K562 (cell line): ENCODE measurements around the gene PARD3. TPM values are rescaled to one million over a fixed set of nuclear protein-coding genes. Genes with fewer than 3 reads are reported as not detected.

Experiments used
- ATAC-seq: fragments of 200-7000 bp; cut with Tn5 transposase; 3 replicates; pipeline ENCODE4 v1.9.1; 2020; ENCODE audit warnings: moderate library complexity
- BruUV-seq: library from RNA; stranded (reverse); fragments of 400-500 nt; replicated peaks from 2 replicates; lab custom pipeline; 2021; lab: Mats Ljungman, UMichigan
- CTCF ChIA-PET: fragments of 300-600 bp; formaldehyde crosslinking; extraction: SDS; loops from one replicate; lab custom pipeline; 2021; ENCODE audit warnings: low intra/inter-chr PET ratio; lab: Yijun Ruan, JAX
- POLR2A ChIA-PET: fragments of 300-600, 350-650 bp; sonication (Branson Sonifier 250); formaldehyde crosslinking; extraction: SDS; loops from one replicate; lab custom pipeline; 2021; ENCODE audit warnings: antibody characterized with exemption, inconsistent platforms; lab: Yijun Ruan, JAX
- DNase-seq, 4 experiments: peaks; one replicate each; pipeline versions ENCODE4 v3.0.0 to v3.0.0-alpha.2; 2011 to 2018; ENCODE audit warnings: low spot score in 3 of 4, mixed read lengths in 3 of 4; ENCODE audit errors: extremely low read depth in 1 of 4
- FAIRE-seq: peaks from 2 replicates; lab custom pipeline; 2011; peaks lifted over from hg19 to GRCh38; lab: Jason Lieb, UNC
- H2AFZ ChIP-seq: 2 replicates; pipeline ENCODE4 v1.6.0; 2011; ENCODE audit warnings: low read depth, low read length, control low read depth, inconsistent platforms
- H3K27ac ChIP-seq: fragments of 200-600 bp; 3 replicates; pipeline ENCODE4 v1.8.0; 2011; ENCODE audit warnings: low read depth, mild to moderate bottlenecking, control low read depth, inconsistent platforms, low read length, moderate library complexity, mixed read lengths; ENCODE audit errors: extremely low read depth
- H3K27me3 ChIP-seq, 2 experiments: fragments of 300-600 bp in 1 of 2; 2 replicates in 1 of 2; 3 replicates in 1 of 2; pipeline versions ENCODE4 v1.6.0 to v1.8.0; 2011; ENCODE audit warnings: inconsistent platforms in 2 of 2, low read length in 2 of 2, mild to moderate bottlenecking in 1 of 2, mixed read lengths in 1 of 2, moderate library complexity in 1 of 2; ENCODE audit not compliant: control insufficient read depth in 2 of 2, insufficient read depth in 2 of 2
- H3K36me3 ChIP-seq: fragments of 300-600 bp; 3 replicates; pipeline ENCODE4 v1.8.0; 2011; ENCODE audit warnings: mild to moderate bottlenecking, low read length, inconsistent platforms; ENCODE audit not compliant: control insufficient read depth, insufficient read depth
- H3K4me1 ChIP-seq, 2 experiments: fragments of 200-600 bp in 1 of 2; replicated peaks in 1 of 2; 2 replicates in 1 of 2; 3 replicates in 1 of 2; pipeline versions ENCODE4 v1.5.1 to v1.8.0; 2011; ENCODE audit warnings: inconsistent platforms in 2 of 2, low read length in 2 of 2, mild to moderate bottlenecking in 1 of 2, mixed read lengths in 1 of 2, moderate library complexity in 1 of 2; ENCODE audit not compliant: control insufficient read depth in 2 of 2, insufficient read depth in 2 of 2
- H3K4me2 ChIP-seq: 2 replicates; pipeline ENCODE4 v1.6.1; 2011; ENCODE audit warnings: low read length, control low read depth, inconsistent platforms, mixed read lengths; ENCODE audit not compliant: insufficient read depth
- H3K4me3 ChIP-seq: fragments of 200-600 bp; sonication (generic), shearing (Covaris generic); 2 replicates; pipeline ENCODE4 v1.5.1; 2016; ENCODE audit warnings: control low read depth, inconsistent platforms
- H3K79me2 ChIP-seq: fragments of 200-600 bp; 3 replicates; pipeline ENCODE4 v1.8.0; 2011; ENCODE audit warnings: low read length, inconsistent platforms; ENCODE audit not compliant: control insufficient read depth, insufficient read depth
- H3K9ac ChIP-seq, 2 experiments: 2 replicates each; pipeline versions ENCODE4 v1.6.0 to v1.6.1; 2011; ENCODE audit warnings: low read depth in 2 of 2, low read length in 2 of 2, control low read depth in 1 of 2, inconsistent platforms in 1 of 2, mild to moderate bottlenecking in 1 of 2, mixed read lengths in 1 of 2; ENCODE audit not compliant: insufficient read depth in 1 of 2
- H3K9me1 ChIP-seq: one replicate; pipeline ENCODE4 v1.6.0; 2011; ENCODE audit warnings: inconsistent platforms, mild to moderate bottlenecking, low read length, moderate library complexity; ENCODE audit not compliant: control insufficient read depth, insufficient read depth
- H3K9me3 ChIP-seq: replicated peaks from 2 replicates; pipeline ENCODE4 v1.5.1; 2011; ENCODE audit warnings: low read depth, low read length, inconsistent platforms; ENCODE audit not compliant: control insufficient read depth, insufficient read depth
- H4K20me1 ChIP-seq: replicated peaks from 2 replicates; pipeline ENCODE4 v1.6.1; 2011; ENCODE audit warnings: low read length, inconsistent platforms, mixed read lengths; ENCODE audit not compliant: control insufficient read depth, insufficient read depth
- BRD4 ChIP-seq: fragments of 200-600 bp; sonication (generic); IDR thresholded peaks from 2 replicates; pipeline ENCODE4 v1.6.1; 2017; ENCODE audit warnings: inconsistent platforms
- CBFA2T3 ChIP-seq: fragments of 450-650 bp; IDR thresholded peaks from 2 replicates; pipeline ENCODE4 v1.6.1; 2017
- EZH2 ChIP-seq: IDR thresholded peaks from 2 replicates; pipeline ENCODE4 v1.6.1; 2012; ENCODE audit warnings: low read depth, mild to moderate bottlenecking, inconsistent platforms, low read length, borderline replicate concordance
- HLTF ChIP-seq: fragments of 450-650 bp; IDR thresholded peaks from 2 replicates; pipeline ENCODE4 v1.6.1; 2016
- JUNB ChIP-seq: fragments of 450-650 bp; formaldehyde crosslinking; conservative IDR thresholded peaks from 2 replicates; pipeline ENCODE4 v1.4.0; 2020; ENCODE audit warnings: mild to moderate bottlenecking
- MCM5 ChIP-seq: fragments of 450-650 bp; IDR thresholded peaks from 2 replicates; pipeline ENCODE4 v1.6.1; 2016; ENCODE audit warnings: low read depth
- NCOA4 ChIP-seq: fragments of 450-650 bp; IDR thresholded peaks from 2 replicates; pipeline ENCODE4 v1.6.1; 2018; ENCODE audit warnings: mild to moderate bottlenecking; ENCODE audit not compliant: partially characterized antibody
- PHF21A ChIP-seq: fragments of 450-650 bp; IDR thresholded peaks from 2 replicates; pipeline ENCODE4 v1.6.1; 2017; ENCODE audit warnings: low read depth, borderline replicate concordance
- PHF8 ChIP-seq: fragments of 200-600 bp; sonication (generic); IDR thresholded peaks from 2 replicates; pipeline ENCODE4 v1.6.1; 2012; ENCODE audit warnings: mixed run types, mild to moderate bottlenecking, inconsistent platforms, low read length, moderate library complexity, borderline replicate concordance
- POLR2AphosphoS2 ChIP-seq: IDR thresholded peaks from 2 replicates; pipeline ENCODE4 v1.6.1; 2012; ENCODE audit warnings: low read length, improper control_type of control experiment
- PYGO2 ChIP-seq: fragments of 450-650 bp; IDR thresholded peaks from 2 replicates; pipeline ENCODE4 v1.6.1; 2016; ENCODE audit warnings: mild to moderate bottlenecking, missing genetic modification characterization, moderate library complexity, missing compliant biosample characterization
- SRSF9 ChIP-seq: fragments of 200-400 bp; formaldehyde crosslinking; IDR thresholded peaks from 2 replicates; pipeline ENCODE4 v1.6.1; 2017; ENCODE audit warnings: low read depth, low read length, borderline replicate concordance
- VEZF1 ChIP-seq: fragments of 200-800 bp; sonication (Bioruptor generic); IDR thresholded peaks from 2 replicates; pipeline ENCODE4 v1.6.1; 2017; ENCODE audit warnings: missing genetic modification characterization, missing compliant biosample characterization
- ZBTB1 ChIP-seq: sonication (generic); formaldehyde crosslinking; IDR thresholded peaks from 2 replicates; pipeline ENCODE4 v1.8.1; 2023; ENCODE audit warnings: missing genetic modification reagents, low read depth, mild to moderate bottlenecking, borderline replicate concordance
- ZNF77 ChIP-seq: fragments of 250-450 bp; sonication (Bioruptor Pico); IDR thresholded peaks from 2 replicates; pipeline ENCODE4 v1.5.0; 2020
- WGBS: fragments of 100-300 bp; shearing (Covaris generic); methylation state at CpG from one replicate; pipeline ENCODE4 v1.1.6; 2016; ENCODE audit warnings: low coverage, mixed read lengths; ENCODE audit not compliant: insufficient coverage; ENCODE audit errors: missing lambda C conversion rate; 5-methylcytosine and 5-hydroxymethylcytosine counted together
- in situ Hi-C: fragments of 300-500 bp; cut with MboI; formaldehyde crosslinking; loops from 4 replicates; pipeline ENCODE4 v1.15.0; 2018; ENCODE audit warnings: inconsistent platforms, mixed read lengths
- intact Hi-C: fragments of 100-400 bp; cut with micrococcal nuclease; formaldehyde crosslinking; loops from 2 replicates; pipeline ENCODE4 v1.14.2; 2022
- polyA plus RNA-seq, 8 experiments: library from polyadenylated mRNA; depleted of rRNA in 4 of 8; stranded (reverse) in 5 of 8; unstranded in 3 of 8; fragments of >200 nt; fragmentation: Nextera tagmentation in 2 of 8; fragmentation: Illumina TruSeq in 1 of 8; extraction: Ambion mirVana in 2 of 8; extraction: Trizol in 1 of 8; gene quantifications; 2 replicates each; pipeline versions ENCODE4 v1.2.1 to v1.2.3, GENCODE V29; 2011 to 2014; ENCODE audit warnings: inconsistent platforms in 1 of 8, missing spikeins in 1 of 8
- total RNA-seq, 7 experiments: library from RNA; depleted of rRNA in 6 of 7; stranded (reverse); fragments of >200 nt in 6 of 7; fragmentation: Illumina TruSeq in 2 of 7; extraction: Trizol in 2 of 7; gene quantifications; 2 replicates each; pipeline versions ENCODE4 v1.2.1 to v1.2.3, GENCODE V29; 2011 to 2021; ENCODE audit warnings: low replicate concordance in 1 of 7
- TF ChIP-seq, protein P1 (sequence below): fragments of 250-450 bp; sonication (Bioruptor Pico); IDR thresholded peaks from 2 replicates; pipeline ENCODE4 v1.4.0; 2020; ENCODE audit warnings: mild to moderate bottlenecking

PARD3 gene
- total and polyA plus RNA-seq, 9 of the 15 experiments (the other 6 are each of a cell fraction or from before 2014, with no cell fraction given): 2.7 to 11.7 (median 7.7) TPM

GRCh38 chr10:34816085-34816496 lies 995 bp upstream of the PARD3 start (continued):
- TF ChIP-seq EZH2 (peak; percentile 20; the same call in 1 of the 2 replicates), BRD4 (no peak)
- TF ChIP-seq, protein P1, sequence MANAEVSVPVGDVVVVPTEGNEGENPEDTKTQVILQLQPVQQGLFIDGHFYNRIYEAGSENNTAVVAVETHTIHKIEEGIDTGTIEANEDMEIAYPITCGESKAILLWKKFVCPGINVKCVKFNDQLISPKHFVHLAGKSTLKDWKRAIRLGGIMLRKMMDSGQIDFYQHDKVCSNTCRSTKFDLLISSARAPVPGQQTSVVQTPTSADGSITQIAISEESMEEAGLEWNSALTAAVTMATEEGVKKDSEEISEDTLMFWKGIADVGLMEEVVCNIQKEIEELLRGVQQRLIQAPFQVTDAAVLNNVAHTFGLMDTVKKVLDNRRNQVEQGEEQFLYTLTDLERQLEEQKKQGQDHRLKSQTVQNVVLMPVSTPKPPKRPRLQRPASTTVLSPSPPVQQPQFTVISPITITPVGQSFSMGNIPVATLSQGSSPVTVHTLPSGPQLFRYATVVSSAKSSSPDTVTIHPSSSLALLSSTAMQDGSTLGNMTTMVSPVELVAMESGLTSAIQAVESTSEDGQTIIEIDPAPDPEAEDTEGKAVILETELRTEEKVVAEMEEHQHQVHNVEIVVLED: no peak

- H3K79me2 ChIP-seq: no peaks in the 10 kb centered on the region; the same call in 2 of the 3 replicates
- H3K9me3 ChIP-seq: no peaks in the 10 kb centered on the region
- no peaks in the 10 kb centered on the region for H3K36me3 ChIP-seq
- intact Hi-C loops (no loop called here), in situ Hi-C loops (no loop called here)
- FAIRE-seq (no peak), ATAC-seq (no peak; the same call in 2 of the 3 replicates), DNase-seq (peak in 1 of 4 experiments; percentile 22)
- peak overlapping the region; percentile 59; the same call in 1 of the 2 replicates for H2AFZ ChIP-seq
- H3K27me3 ChIP-seq: peaks cover 12 to 25% of the 10 kb centered on the region in 2 experiments
- H3K27ac ChIP-seq: no peak overlapping the region
- H3K9ac ChIP-seq: peak overlapping the region in 1 of 2 experiments; percentile 85; a peak in 2 of 4 replicates
- peak overlapping the region; percentile 37; the same call in 1 of the 2 replicates for H3K4me2 ChIP-seq
- TF ChIP-seq NCOA4: no peak
- TF ChIP-seq MCM5: no peak
- TF ChIP-seq CBFA2T3: no peak
- no peak for TF ChIP-seq ZBTB1 (CRISPR knock-in tag)
- TF ChIP-seq VEZF1: peak; percentile 49; the same call in 1 of the 2 replicates
- TF ChIP-seq JUNB: no peak
- TF ChIP-seq HLTF: no peak
- TF ChIP-seq ZNF77 (CRISPR knock-in tag): no peak
- no peak for TF ChIP-seq PYGO2 (tag)
- TF ChIP-seq PHF21A: no peak
- no peak for TF ChIP-seq POLR2AphosphoS2
- peak; percentile 39; the same call in 1 of the 2 replicates for TF ChIP-seq PHF8
- TF ChIP-seq SRSF9: no peak
- BruUV-seq: no TSS peak
- H3K4me3 ChIP-seq: peak overlapping the region; percentile 50
- POLR2A ChIA-PET: no interaction called here
- peaks cover 12% of the 10 kb centered on the region for H4K20me1 ChIP-seq
- CTCF ChIA-PET: no interaction called here
- peaks cover 0 to 14% of the 10 kb centered on the region in 2 experiments; a peak in 3 of 5 replicates for H3K4me1 ChIP-seq
- WGBS: 0% methylated on average over 26 of the region's 45 CpGs
- no peaks in the 10 kb centered on the region for H3K9me1 ChIP-seq
Observed at GRCh38 chr10:34814913-34815184, 247 bp downstream of the PARD3 start.
